H1 (cell line): Measurements from ENCODE around the gene ASCC3. TPM values are rescaled to one million over a fixed set of nuclear protein-coding genes. Genes with fewer than 3 reads are reported as not detected.

Experiments used
- CTCF ChIA-PET: fragments of 300-600 bp; sonication (Branson Sonifier 250); formaldehyde crosslinking; loops from one replicate; lab custom pipeline; 2021; ENCODE audit not compliant: partially characterized antibody; lab: Charles Lee
- POLR2A ChIA-PET: fragments of 300-600 bp; sonication (Branson Sonifier 250); formaldehyde crosslinking; loops from one replicate; lab custom pipeline; 2021; ENCODE audit warnings: inconsistent platforms; ENCODE audit not compliant: partially characterized antibody; lab: Charles Lee
- DNase-seq, 2 experiments: peaks; one replicate each; pipeline versions ENCODE4 v3.0.0 to v3.0.0-alpha.2; 2010 to 2022; ENCODE audit warnings: low spot score in 2 of 2, low read depth in 1 of 2, mixed read lengths in 1 of 2
- FAIRE-seq: peaks from 2 replicates; lab custom pipeline; 2011; peaks lifted over from hg19 to GRCh38; lab: Jason Lieb, UNC
- H2AFZ ChIP-seq: 2 replicates; pipeline ENCODE4 v1.8.1; 2012; ENCODE audit warnings: low read length, inconsistent platforms
- H2AK5ac ChIP-seq: 2 replicates; pipeline ENCODE4 v1.6.1; 2013; ENCODE audit warnings: low read depth, low read length
- H2BK120ac ChIP-seq: replicated peaks from 2 replicates; pipeline ENCODE3; 2013; ENCODE audit warnings: low read depth, low read length, inconsistent platforms
- H2BK12ac ChIP-seq: 2 replicates; pipeline ENCODE4 v1.6.1; 2013; ENCODE audit warnings: low read depth, low read length
- H2BK15ac ChIP-seq: 2 replicates; pipeline ENCODE4 v1.6.1; 2013; ENCODE audit warnings: low read length
- H2BK20ac ChIP-seq: 2 replicates; pipeline ENCODE4 v1.6.1; 2013; ENCODE audit warnings: low read length
- H2BK5ac ChIP-seq: 2 replicates; pipeline ENCODE4 v1.6.1; 2013; ENCODE audit warnings: low read depth, low read length
- H3K14ac ChIP-seq: 2 replicates; pipeline ENCODE4 v1.6.1; 2013; ENCODE audit warnings: inconsistent platforms; ENCODE audit not compliant: insufficient read length
- H3K18ac ChIP-seq: 2 replicates; pipeline ENCODE4 v1.6.1; 2013; ENCODE audit warnings: low read length; ENCODE audit errors: extremely low read depth
- H3K23ac ChIP-seq: 2 replicates; pipeline ENCODE4 v1.6.1; 2013; ENCODE audit warnings: inconsistent platforms; ENCODE audit not compliant: insufficient read length
- H3K23me2 ChIP-seq: 2 replicates; pipeline ENCODE4 v1.6.1; 2013; ENCODE audit warnings: low read depth, low read length
- H3K27ac ChIP-seq: 2 replicates; pipeline ENCODE4 v1.6.1; 2011; ENCODE audit warnings: low read depth, low read length, inconsistent platforms
- H3K27me3 ChIP-seq, 4 experiments: replicated peaks in 1 of 4; 1 replicate in 1 of 4; 2 replicates in 3 of 4; pipeline versions ENCODE4 v1.6.1 to v1.8.1; 2011 to 2013; ENCODE audit warnings: low read length in 3 of 4, mild to moderate bottlenecking in 3 of 4, inconsistent platforms in 2 of 4, mixed read lengths in 2 of 4, moderate library complexity in 1 of 4; ENCODE audit not compliant: control insufficient read depth in 3 of 4, insufficient read depth in 3 of 4; ENCODE audit errors: extremely low read depth in 1 of 4
- H3K36me3 ChIP-seq, 4 experiments: 2 replicates each; pipeline versions ENCODE4 v1.6.1 to v1.8.1; 2011 to 2013; ENCODE audit warnings: mild to moderate bottlenecking in 4 of 4, low read length in 3 of 4, moderate library complexity in 2 of 4, control low read depth in 1 of 4, inconsistent platforms in 1 of 4; ENCODE audit not compliant: insufficient read depth in 4 of 4, control insufficient read depth in 2 of 4
- H3K4ac ChIP-seq: replicated peaks from 2 replicates; pipeline ENCODE3; 2013; ENCODE audit warnings: low read length, low read depth, mixed read lengths, inconsistent platforms; ENCODE audit not compliant: insufficient read length
- H3K4me1 ChIP-seq, 4 experiments: replicated peaks in 1 of 4; 1 replicate in 1 of 4; 2 replicates in 3 of 4; pipeline versions ENCODE4 v1.6.1 to v1.8.1; 2011 to 2013; ENCODE audit warnings: low read length in 3 of 4, inconsistent platforms in 2 of 4, mixed read lengths in 1 of 4; ENCODE audit not compliant: insufficient read depth in 4 of 4, control insufficient read depth in 3 of 4
- H3K4me2 ChIP-seq, 2 experiments: 2 replicates each; pipeline versions ENCODE4 v1.6.1 to v1.8.1; 2011 to 2013; ENCODE audit warnings: low read depth in 2 of 2, low read length in 2 of 2, control low read depth in 1 of 2, inconsistent platforms in 1 of 2, mild to moderate bottlenecking in 1 of 2; ENCODE audit not compliant: insufficient read depth in 1 of 2
- H3K4me3 ChIP-seq, 4 experiments: fragments of 200-600, 300-600 bp in 1 of 4; sonication (generic), shearing (Covaris generic), sonication (Bioruptor Twin) in 1 of 4; 2 replicates each; pipeline versions ENCODE4 v1.5.1 to v1.8.1; 2011 to 2016; ENCODE audit warnings: low read length in 4 of 4, low read depth in 3 of 4, control low read depth in 2 of 4, inconsistent platforms in 2 of 4, mild to moderate bottlenecking in 2 of 4, mixed read lengths in 1 of 4, moderate library complexity in 1 of 4; ENCODE audit not compliant: insufficient read depth in 2 of 4; ENCODE audit errors: extremely low read depth in 1 of 4
- H3K56ac ChIP-seq: replicated peaks from 2 replicates; pipeline ENCODE3; 2013; ENCODE audit warnings: low read depth, mild to moderate bottlenecking, mixed read lengths, low read length, inconsistent platforms; ENCODE audit not compliant: insufficient read length
- H3K79me1 ChIP-seq: 2 replicates; pipeline ENCODE4 v1.6.1; 2013; ENCODE audit warnings: low read depth, low read length, control low read depth
- H3K79me2 ChIP-seq, 2 experiments: 2 replicates each; pipeline versions ENCODE4 v1.6.1 to v1.8.1; 2012 to 2013; ENCODE audit warnings: low read length in 2 of 2, mild to moderate bottlenecking in 2 of 2, inconsistent platforms in 1 of 2; ENCODE audit not compliant: insufficient read depth in 2 of 2, control insufficient read depth in 1 of 2
- H3K9ac ChIP-seq, 4 experiments: replicated peaks in 1 of 4; 1 replicate in 1 of 4; 2 replicates in 3 of 4; pipeline versions ENCODE4 v1.6.1 to v1.8.1; 2011 to 2013; ENCODE audit warnings: low read depth in 3 of 4, low read length in 3 of 4, control low read depth in 2 of 4, mild to moderate bottlenecking in 2 of 4, moderate library complexity in 2 of 4, inconsistent platforms in 1 of 4; ENCODE audit errors: extremely low read depth in 1 of 4
- H3K9me3 ChIP-seq, 2 experiments: 2 replicates each; pipeline versions ENCODE4 v1.6.1 to v1.8.1; 2012 to 2013; ENCODE audit warnings: mild to moderate bottlenecking in 2 of 2, moderate library complexity in 2 of 2, control low read depth in 1 of 2, inconsistent platforms in 1 of 2, low read depth in 1 of 2, low read length in 1 of 2, mixed read lengths in 1 of 2; ENCODE audit not compliant: insufficient read depth in 2 of 2
- H4K20me1 ChIP-seq, 2 experiments: replicated peaks in 1 of 2; 2 replicates each; pipeline versions ENCODE3 to v1.8.1; 2011 to 2013; ENCODE audit warnings: inconsistent platforms in 2 of 2, low read length in 2 of 2, mild to moderate bottlenecking in 1 of 2; ENCODE audit not compliant: insufficient read depth in 2 of 2, control insufficient read depth in 1 of 2
- H4K5ac ChIP-seq: 2 replicates; pipeline ENCODE4 v1.6.1; 2013; ENCODE audit warnings: low read length, low read depth, mixed read lengths, inconsistent platforms; ENCODE audit not compliant: insufficient read length
- H4K8ac ChIP-seq: 2 replicates; pipeline ENCODE4 v1.8.0; 2013; ENCODE audit warnings: mild to moderate bottlenecking, moderate library complexity, low read length, inconsistent platforms; ENCODE audit not compliant: insufficient read depth; ENCODE audit errors: extremely low read depth
- H4K91ac ChIP-seq: replicated peaks from 2 replicates; pipeline ENCODE3; 2013; ENCODE audit warnings: low read length, mixed read lengths, inconsistent platforms; ENCODE audit not compliant: insufficient read length
- CBX8 ChIP-seq: fragments of 300-800, 300-1000 bp; sonication (generic); IDR thresholded peaks from 2 replicates; pipeline ENCODE4 v1.7.1; 2016; ENCODE audit warnings: low read depth, low read length, borderline replicate concordance
- EP300 ChIP-seq, 2 experiments: IDR thresholded peaks; 1 replicate in 1 of 2; 2 replicates in 1 of 2; pipeline ENCODE4 v1.6.1; 2011 to 2012; ENCODE audit warnings: low read depth in 2 of 2, low read length in 2 of 2, mild to moderate bottlenecking in 2 of 2, borderline replicate concordance in 1 of 2, inconsistent platforms in 1 of 2, moderate library complexity in 1 of 2
- HDAC2 ChIP-seq, 2 experiments: fragments of 300-600 bp in 1 of 2; sonication (generic) in 1 of 2; IDR thresholded peaks; 2 replicates each; pipeline ENCODE4 v1.6.1; 2011 to 2012; ENCODE audit warnings: low read depth in 2 of 2, low read length in 2 of 2, mild to moderate bottlenecking in 2 of 2, moderate library complexity in 2 of 2, borderline replicate concordance in 1 of 2, inconsistent platforms in 1 of 2
- JUN ChIP-seq: IDR thresholded peaks from 2 replicates; pipeline ENCODE4 v1.6.1; 2011; ENCODE audit warnings: low read depth, mild to moderate bottlenecking, improper control_type of control experiment, low read length
- NANOG ChIP-seq: IDR thresholded peaks from 2 replicates; pipeline ENCODE4 v1.6.1; 2011; ENCODE audit warnings: low read length, low read depth, mild to moderate bottlenecking, inconsistent platforms; ENCODE audit not compliant: insufficient read depth, poor library complexity, severe bottlenecking
- POU5F1 ChIP-seq: IDR thresholded peaks from 2 replicates; pipeline ENCODE4 v1.6.1; 2011; ENCODE audit warnings: low read depth, mild to moderate bottlenecking, low read length, moderate library complexity
- RBBP5 ChIP-seq: IDR thresholded peaks from 2 replicates; pipeline ENCODE4 v1.7.1; 2012; ENCODE audit warnings: low read depth, mild to moderate bottlenecking, inconsistent platforms, low read length, moderate library complexity, borderline replicate concordance
- SAP30 ChIP-seq: fragments of 300-600 bp; sonication (generic); IDR thresholded peaks from 2 replicates; pipeline ENCODE4 v1.7.1; 2012; ENCODE audit warnings: low read length, moderate library complexity, mild to moderate bottlenecking, inconsistent platforms; ENCODE audit not compliant: insufficient read depth, insufficient replicate concordance
- SP4 ChIP-seq: IDR thresholded peaks from 2 replicates; pipeline ENCODE4 v1.6.1; 2012; ENCODE audit warnings: low read length, inconsistent platforms
- TAF1 ChIP-seq: IDR thresholded peaks from 2 replicates; pipeline ENCODE4 v1.6.1; 2011; ENCODE audit warnings: mild to moderate bottlenecking, low read depth, low read length
- TAF7 ChIP-seq: optimal IDR thresholded peaks from 2 replicates; pipeline ENCODE3; 2011; ENCODE audit warnings: low read depth, mild to moderate bottlenecking, inconsistent platforms, low read length, moderate library complexity, borderline replicate concordance
- YY1 ChIP-seq: IDR thresholded peaks from 2 replicates; pipeline ENCODE4 v1.6.1; 2011; ENCODE audit warnings: low read depth, mild to moderate bottlenecking, low read length
- ZNF274 ChIP-seq: IDR thresholded peaks from 2 replicates; pipeline ENCODE4 v1.7.0; 2012; ENCODE audit warnings: low read length, borderline replicate concordance; ENCODE audit errors: extremely low read depth
- WGBS, 2 experiments: shearing (Covaris generic) in 1 of 2; methylation state at CpG; one replicate each; pipeline versions ENCODE4 v1.1.6 to v1.1.7; 2013 to 2015; ENCODE audit warnings: low lambda C conversion rate in 2 of 2, mixed read lengths in 2 of 2, inconsistent platforms in 1 of 2, low coverage in 1 of 2, missing lambda C conversion rate in 1 of 2; ENCODE audit not compliant: insufficient replicate concordance in 2 of 2, insufficient coverage in 1 of 2, insufficient read length in 1 of 2; ENCODE audit errors: extremely low coverage in 1 of 2, missing lambda C conversion rate in 1 of 2; 5-methylcytosine and 5-hydroxymethylcytosine counted together
- polyA plus RNA-seq, 7 experiments: library from polyadenylated mRNA; depleted of rRNA in 3 of 7; stranded (reverse) in 5 of 7; unstranded in 2 of 7; fragments of >200 nt in 5 of 7; fragments of 200-250 nt in 2 of 7; gene quantifications; 1 replicate in 5 of 7; 2 replicates in 1 of 7; 4 replicates in 1 of 7; pipeline versions ENCODE4 v1.2.1 to v1.2.3, GENCODE V29; 2011 to 2013; ENCODE audit warnings: missing spikeins in 2 of 7, mixed read lengths in 2 of 7
- total RNA-seq: library from RNA; stranded (reverse); fragmentation: NEBNext Ultra II Directional; extraction: Animal tissue kit (Norgen Biotek cat#: 25700); gene quantifications from 2 replicates; pipeline ENCODE4 v1.2.1, GENCODE V29; 2021

ASCC3 gene
- total and polyA plus RNA-seq, 2 of the 8 experiments (the other 6 are each of a cell fraction or from before 2014, with no cell fraction given) = 37.5 to 77.8 TPM

GRCh38 chr6:100593522-100593921 lies 287.6 kb downstream of the ASCC3 start:
- H3K18ac ChIP-seq = no peak overlapping the region
- H4K8ac ChIP-seq = no peak overlapping the region
- POLR2A ChIA-PET = no interaction called here
- no peak overlapping the region for H3K23ac ChIP-seq
- H3K4ac ChIP-seq = no peak overlapping the region
- H2AK5ac ChIP-seq = no peak overlapping the region
- no peak overlapping the region for H2BK20ac ChIP-seq
- no peaks in the 10 kb centered on the region for H3K79me1 ChIP-seq
- no peak overlapping the region for H3K4me2 ChIP-seq
- DNase-seq (no peak), FAIRE-seq (no peak)
- no peak overlapping the region for H3K4me3 ChIP-seq
- H2BK15ac ChIP-seq = no peak overlapping the region
- H3K23me2 ChIP-seq = no peaks in the 10 kb centered on the region; the same call in 1 of the 2 replicates
- no peak overlapping the region for H3K9ac ChIP-seq
- no peaks in the 10 kb centered on the region for H3K4me1 ChIP-seq
- H4K5ac ChIP-seq = no peak overlapping the region
- CTCF ChIA-PET = interaction anchor here (0.9 kb wide), 1 partner anchor 431 kb away, joined by 3 read pairs; no protein-coding TSS in a partner anchor
- peaks cover 0 to 9% (median 4%) of the 10 kb centered on the region in 4 experiments; a peak in 3 of 8 replicates for H3K36me3 ChIP-seq
- no peak overlapping the region for H3K27ac ChIP-seq
- no peak overlapping the region for H2AFZ ChIP-seq
- H2BK5ac ChIP-seq = no peak overlapping the region
- H4K91ac ChIP-seq = no peak overlapping the region
- H2BK120ac ChIP-seq = no peak overlapping the region
- H3K9me3 ChIP-seq = no peaks in the 10 kb centered on the region
- H2BK12ac ChIP-seq = no peak overlapping the region
- H4K20me1 ChIP-seq = no peaks in the 10 kb centered on the region
- WGBS, 2 experiments = 87% methylated on average over 2 of the region's 2 CpGs; no CpG with 5 or more reads in 1 of the 2 experiments
- no peak overlapping the region for H3K56ac ChIP-seq
- H3K14ac ChIP-seq = no peak overlapping the region
- H3K79me2 ChIP-seq = no peaks in the 10 kb centered on the region
- no peaks in the 10 kb centered on the region for H3K27me3 ChIP-seq
- TF ChIP-seq YY1 (no peak), EP300 (IDR thresholded peaks at IDR 0.05; ENCODE audit: borderline replicate concordance in 1 of 2, low read depth in 2 of 2, low read length in 2 of 2) (no peak), POU5F1 (no peak), TAF7 (no peak), SAP30 (no peak), ZNF274 (no peak), SP4 (no peak), HDAC2 (IDR thresholded peaks at IDR 0.05; ENCODE audit: borderline replicate concordance in 1 of 2, low read depth in 2 of 2, low read length in 2 of 2) (no peak), RBBP5 (no peak), NANOG (no peak), TAF1 (no peak), JUN (no peak), CBX8 (no peak)
